Globus pallidus (tissue), 1 donor: ENCODE measurements around the gene SRY.
"Not testable (repeated sequence)": the region's sequence is repeated elsewhere in the genome, so short reads cannot be mapped to it uniquely, and the experiment has no call there.

ENCODE experiments used
- DNase-seq: peaks from one replicate; pipeline ENCODE4 v3.0.0-alpha.2; 2015; ENCODE audit warnings: low spot score

The SRY gene

DNA sequence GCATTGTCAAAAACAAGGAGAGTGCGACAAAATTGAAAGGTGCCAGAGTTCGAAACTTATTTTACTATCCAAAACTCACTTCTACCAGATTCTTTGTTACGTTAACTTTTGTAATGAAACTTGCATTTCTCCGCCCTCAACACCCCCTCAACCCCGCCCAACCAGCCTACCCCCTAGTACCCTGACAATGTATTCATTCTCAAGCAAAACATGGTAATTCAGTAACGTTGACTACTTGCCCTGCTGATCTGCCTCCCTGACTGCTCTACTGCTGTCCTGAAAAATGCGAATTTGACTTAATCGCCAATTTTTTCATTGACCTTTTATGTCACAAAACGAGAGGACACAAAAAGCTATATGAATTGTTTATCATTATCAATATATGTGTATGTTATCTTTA, at the start of gene SRY:
TSS of gene SRY (minus strand) at position 83 of the 400 bp plus-strand sequence. CDS start at position 4, 79 bp downstream.
- DNase-seq, result no peak

DNA sequence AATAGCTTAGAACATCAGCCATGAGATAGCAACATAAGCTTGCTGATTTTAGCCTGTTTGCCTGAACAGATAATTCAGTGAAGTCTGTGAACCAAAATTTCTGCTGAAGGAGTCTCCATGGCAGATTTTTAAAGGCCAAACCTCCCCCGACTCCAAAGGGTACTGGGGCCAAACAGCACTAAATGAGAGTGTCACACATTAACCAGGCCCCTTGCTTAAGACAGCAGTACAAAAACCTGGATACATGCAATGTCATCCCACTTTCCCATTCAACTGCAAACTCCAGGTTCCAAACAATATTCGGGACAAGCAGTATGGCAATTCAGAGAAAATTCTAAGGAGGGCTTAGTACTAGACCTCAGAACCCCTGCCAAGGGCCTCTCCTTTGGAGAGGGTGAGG, 49.6 kb upstream of the SRY start:
- no peak for DNase-seq

DNA sequence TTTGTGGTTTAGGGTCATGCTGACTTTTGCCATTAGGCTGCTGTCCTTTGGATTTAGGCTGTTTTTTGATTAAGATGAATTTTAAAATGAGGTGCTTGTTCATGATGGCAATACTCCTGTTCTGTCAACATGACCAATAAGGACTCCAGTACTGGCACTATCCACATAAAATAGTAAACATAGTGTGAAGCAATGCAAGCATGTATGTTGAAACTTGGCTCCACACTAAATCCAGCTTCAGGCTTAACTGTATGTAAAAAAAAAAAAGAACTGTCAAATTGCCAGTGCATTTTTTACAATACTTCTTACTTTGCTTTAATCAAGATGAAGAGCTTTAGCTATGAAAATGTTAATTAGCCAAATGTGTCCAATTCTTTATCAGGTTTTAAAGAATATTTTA, 47.7 kb upstream of the SRY start:
- DNase-seq, result no peak

DNA sequence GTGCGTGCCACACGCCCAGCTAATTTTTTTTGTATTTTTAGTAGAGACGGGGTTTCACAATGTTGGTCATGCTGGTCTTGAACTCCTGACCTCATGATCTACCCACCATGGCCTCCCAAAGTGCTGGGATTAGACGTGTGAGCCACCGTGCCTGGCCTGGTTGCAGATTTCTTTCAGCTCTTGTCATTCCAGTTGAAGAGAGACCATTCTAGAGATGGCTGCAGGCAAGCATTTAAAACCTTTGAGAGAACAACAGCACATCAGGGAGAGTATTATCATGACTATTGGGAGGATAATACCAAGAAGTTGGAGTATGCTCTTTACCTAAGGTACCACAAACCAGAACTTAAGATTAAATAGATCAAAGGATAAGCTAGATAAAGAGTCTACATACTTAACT, 41.0 kb upstream of the SRY start:
- DNase-seq, result no peak

- no peak for DNase-seq
Measured at GRCh38 chrY:2824471-2824870, 37.0 kb upstream of the SRY start.

DNA sequence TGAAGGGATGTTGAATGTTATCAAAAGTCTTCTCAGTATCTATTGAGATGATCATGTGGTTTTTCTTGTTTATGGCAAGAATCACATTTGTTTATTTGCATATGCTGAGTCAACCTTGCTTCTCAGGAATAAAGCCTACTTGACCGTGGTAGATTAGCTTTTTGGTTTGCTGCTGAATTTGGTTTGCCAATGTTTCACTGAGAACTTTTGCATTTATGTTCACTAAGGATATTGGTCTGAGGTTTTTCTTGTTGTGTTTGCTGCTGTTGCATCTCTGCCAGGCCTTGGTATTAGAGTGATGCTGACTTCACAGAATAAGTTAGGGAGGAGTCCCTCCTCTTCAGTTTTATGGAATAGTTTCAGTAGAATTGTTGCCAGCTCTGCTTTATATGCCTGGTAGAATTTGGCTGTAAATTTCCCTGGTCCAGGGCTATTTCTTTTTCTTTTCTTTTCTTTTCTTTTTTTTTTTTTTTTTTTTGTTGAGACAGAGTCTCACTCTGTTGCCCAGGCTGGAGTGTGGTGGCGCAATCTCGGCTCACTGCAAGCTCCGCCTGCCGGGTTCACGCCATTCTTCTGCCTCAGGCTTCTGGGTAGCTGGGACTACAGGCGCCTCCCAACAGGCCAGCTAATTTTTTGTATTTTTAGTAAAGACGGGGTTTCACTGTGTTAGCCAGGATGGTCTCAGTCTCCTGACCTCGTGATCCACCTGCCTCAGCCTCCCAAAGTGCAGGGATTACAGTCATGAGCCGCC, 29.8 kb upstream of the SRY start:
- not testable (repeated sequence) for DNase-seq

DNA sequence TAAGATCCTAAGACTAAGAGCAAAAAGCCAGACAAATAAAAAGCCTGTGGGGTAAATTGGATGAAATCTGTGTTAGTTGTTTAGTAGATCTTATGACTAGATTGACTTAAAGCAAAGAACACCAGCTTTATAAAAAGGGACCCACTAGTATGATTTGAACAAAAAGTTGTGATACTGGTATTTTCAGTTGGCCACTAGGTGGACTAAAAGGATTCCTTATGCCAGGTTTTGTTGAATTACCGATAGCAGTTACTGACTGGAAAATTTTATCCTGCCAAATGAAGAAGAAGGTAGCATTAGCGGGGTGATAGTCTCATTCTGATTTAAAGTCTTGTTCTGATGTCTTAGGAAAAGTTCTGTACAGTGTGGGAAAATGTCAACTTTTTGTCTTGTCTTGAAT, 12.8 kb upstream of the SRY start:
- no peak for DNase-seq

DNA sequence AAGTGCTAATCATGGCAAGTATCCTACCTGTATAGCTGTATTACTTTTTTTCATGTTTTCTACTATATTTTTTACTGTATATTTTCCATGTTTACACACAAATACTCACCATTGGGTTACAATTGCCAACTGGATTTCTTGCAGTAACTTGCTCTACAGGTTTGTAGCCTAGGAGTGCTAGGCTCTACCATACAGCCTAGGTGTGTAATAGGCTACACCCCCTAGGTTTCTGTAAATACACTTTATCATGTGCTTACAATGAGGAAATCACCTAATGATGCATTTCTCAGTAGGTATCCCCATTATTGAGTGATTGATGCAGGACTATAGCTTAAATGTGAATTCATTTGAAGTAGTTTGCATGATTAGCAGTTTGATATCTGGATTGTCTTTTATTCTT, 10.5 kb upstream of the SRY start:
- no peak for DNase-seq

DNA sequence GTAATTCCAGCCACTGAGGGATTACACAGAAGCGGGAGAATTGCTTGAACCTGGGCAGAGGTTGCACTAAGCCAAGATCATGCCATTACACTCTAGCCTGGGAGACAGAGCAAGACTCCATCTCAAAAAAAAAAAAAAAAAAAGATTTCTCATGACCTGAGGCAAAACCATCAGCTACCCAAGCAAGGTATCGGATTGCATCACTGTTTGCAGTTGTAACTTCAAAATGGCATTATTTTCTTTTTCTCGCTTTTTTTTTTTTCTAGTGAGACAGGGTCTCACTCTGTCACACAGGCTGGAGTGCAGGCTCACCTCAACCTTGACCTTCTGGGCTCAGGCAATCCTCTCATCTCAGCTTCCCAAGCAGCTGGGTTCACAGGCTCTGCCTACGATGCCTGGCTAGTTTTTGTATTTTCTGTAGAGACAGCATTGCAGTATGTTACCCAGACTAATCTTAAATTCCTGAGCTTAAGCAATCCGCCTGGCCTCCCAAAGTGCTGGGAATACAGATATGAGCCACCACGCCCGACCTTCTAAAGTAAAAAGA, 9.6 kb upstream of the SRY start:
- DNase-seq, result no peak

DNA sequence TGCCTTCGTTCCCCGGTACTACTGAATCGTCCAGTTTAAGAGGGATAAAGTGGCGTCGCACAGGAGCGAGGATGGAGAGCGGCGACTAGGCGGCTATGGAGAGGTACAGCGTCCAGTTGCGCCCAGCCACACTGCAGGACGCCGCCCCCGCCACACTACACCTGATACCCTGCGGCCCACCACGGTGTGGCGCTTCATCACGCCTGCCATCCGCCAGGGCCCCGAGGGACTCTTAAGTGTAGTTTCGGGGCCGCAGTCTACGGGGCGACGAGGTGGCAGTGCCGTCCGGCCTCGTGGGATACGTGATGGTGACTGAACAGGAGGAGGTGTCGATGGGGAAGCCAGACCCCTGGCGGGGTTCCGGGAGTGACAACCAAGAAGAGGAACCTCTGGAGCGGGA, 2.3 kb upstream of the SRY start:
- DNase-seq, result no peak

DNA sequence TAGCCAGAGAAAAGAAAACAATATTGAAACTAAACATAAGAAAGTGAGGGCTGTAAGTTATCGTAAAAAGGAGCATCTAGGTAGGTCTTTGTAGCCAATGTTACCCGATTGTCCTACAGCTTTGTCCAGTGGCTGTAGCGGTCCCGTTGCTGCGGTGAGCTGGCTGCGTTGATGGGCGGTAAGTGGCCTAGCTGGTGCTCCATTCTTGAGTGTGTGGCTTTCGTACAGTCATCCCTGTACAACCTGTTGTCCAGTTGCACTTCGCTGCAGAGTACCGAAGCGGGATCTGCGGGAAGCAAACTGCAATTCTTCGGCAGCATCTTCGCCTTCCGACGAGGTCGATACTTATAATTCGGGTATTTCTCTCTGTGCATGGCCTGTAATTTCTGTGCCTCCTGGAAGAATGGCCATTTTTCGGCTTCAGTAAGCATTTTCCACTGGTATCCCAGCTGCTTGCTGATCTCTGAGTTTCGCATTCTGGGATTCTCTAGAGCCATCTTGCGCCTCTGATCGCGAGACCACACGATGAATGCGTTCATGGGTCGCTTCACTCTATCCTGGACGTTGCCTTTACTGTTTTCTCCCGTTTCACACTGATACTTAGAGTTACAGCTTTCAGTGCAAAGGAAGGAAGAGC, 488 bp downstream of the SRY start:
- DNase-seq, result no peak
